Fibroblast of skin of left quadriceps (primary cell): ENCODE data around the gene OXA1L.
"Not testable (repeated sequence)": the region's sequence is repeated elsewhere in the genome, so short reads cannot be mapped to it uniquely, and the experiment has no call there.

Experiments used
- DNase-seq, 2 experiments: peaks; one replicate each; pipeline ENCODE4 v3.0.0-alpha.2; 2013; ENCODE audit warnings: low read depth in 2 of 2

Gene OXA1L

DNA sequence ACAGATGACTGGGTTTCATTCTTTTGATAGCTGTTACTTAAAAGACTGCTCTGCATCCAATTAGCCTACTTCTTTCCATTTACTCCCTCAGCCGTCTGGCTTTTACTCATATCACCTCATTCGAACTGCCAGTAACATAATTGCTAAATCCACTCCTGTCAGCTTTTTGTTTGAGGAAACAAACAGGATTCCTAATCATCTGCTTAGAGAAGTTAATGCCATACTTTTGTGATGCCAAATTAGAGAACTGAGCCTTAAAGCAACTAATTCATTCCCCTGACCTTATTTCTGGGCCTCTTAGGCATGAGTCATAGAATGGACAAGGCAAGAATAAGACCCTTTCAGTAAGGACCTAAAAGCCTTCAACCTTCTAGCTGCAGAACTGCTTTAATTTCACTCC, 2.9 kb downstream of the OXA1L start:
- DNase-seq, result no peak

- DNase-seq, result no peak
These were observed 4.1 kb downstream of the OXA1L start for GRCh38 chr14:22770481-22771187.

- DNase-seq, result no peak
These were observed 6.2 kb downstream of the OXA1L start for GRCh38 chr14:22772725-22773124.

DNA sequence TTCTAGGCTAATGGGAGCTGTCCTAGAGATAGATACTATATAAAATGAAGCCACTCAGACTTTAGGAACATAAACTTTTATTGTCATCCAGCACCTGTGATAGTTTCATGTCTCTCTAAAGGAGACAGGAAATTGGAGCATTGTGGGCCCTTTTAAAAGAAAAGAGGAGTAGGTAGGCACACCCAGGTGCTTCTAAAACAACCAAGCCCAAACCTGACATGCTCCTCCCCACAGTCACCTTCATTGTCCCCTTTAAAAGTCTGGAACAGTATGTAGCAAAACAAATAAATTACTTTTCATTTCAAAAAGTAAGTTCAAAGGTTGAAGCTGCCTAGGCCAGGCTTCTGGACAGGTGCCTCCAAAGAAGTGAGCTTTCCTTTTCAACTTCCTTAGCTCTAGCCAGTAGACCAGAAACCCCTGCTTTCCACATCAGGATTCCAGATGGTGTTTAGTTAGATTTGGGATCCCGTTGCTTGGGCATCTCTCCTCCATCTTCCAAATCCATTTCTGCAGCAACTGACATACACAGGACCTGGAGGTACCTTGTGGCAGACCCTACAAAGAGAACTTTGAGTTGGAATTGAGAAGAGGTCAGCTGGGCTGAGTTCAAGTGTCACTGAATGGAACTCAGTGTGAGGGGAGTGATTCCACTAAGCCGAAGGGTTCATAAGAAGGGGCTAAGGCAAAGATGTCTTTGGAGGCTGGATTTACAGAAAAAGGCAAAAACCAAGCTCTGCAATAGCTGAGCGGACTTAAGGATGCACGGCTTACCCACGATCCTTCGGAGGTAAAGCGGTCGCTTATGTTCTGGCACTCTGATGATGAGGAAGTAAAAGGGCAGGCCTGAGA, 6.9 kb downstream of the OXA1L start:
- DNase-seq, result no peak

DNA sequence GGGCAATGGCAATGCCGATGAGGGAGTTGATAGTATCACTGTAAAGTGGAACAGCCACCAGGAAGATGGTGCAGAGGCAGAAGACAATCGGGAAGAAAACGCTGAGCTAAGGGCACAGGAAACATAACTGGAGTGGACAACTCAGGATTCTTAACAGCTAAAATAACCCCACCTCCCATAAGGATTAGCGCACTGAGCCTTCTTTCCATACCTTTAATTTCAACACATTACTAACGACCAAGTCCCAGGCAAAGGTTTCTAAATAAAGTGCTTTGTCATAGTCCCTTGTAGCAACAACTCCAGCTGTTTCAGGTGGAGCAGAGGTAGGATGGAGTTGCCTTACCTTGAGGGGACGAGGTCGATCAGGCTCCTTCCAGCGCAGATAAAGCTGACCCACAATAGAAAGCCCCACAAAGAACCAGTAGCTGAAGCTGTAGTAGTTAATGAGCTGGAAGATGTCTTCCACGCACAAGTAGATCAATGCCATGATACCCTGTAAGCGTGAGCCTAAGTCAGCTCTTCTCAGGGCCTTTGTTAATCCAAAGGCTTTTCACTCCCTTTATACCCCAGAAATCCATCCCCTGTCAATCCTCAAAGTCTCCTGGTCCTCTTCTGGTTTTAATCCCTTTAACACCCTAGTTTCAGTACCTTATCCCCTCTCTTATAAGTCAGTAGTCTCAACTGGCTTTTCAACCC, 7.7 kb downstream of the OXA1L start:
- DNase-seq, result no peak

DNA sequence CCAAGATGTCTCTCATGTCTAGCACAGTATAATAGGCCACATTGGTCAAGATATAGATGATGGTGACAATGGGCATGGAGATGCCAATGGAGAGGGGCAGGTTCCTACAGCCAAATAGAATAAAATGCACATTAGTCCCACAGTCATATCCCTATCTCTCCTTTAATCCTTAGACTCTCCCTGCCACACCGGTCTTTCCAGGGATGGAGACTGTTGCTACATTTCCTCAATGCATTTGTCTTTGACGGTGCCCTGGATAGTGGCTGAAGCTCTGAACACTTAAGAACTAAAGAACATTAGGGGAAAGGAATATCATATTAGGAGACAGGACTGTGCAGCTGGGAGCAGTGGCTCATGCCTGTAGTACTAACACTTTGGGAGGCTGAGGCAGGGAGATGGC, 9.7 kb downstream of the OXA1L start:
- DNase-seq, result no peak

DNA sequence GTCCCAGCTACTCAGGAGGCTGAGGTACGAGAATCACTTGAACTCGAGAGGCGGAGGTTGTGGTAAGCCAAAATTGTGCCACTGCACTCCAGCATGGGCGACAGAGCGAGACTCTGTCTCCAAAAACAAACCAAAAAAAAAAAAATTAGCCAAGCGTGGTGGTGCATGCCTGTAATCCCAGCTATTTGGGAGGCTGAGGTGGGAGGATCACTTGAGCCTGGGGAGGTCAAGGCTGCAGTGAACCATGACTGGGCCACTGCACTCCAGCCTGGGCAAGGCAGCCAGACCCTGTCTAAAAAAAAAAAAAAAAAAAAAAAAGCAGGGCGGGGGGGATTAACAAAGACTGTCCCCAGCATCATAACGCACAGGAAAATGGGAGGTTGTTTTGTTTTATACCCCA, 10.4 kb downstream of the OXA1L start:
- not testable (repeated sequence) for DNase-seq

DNA sequence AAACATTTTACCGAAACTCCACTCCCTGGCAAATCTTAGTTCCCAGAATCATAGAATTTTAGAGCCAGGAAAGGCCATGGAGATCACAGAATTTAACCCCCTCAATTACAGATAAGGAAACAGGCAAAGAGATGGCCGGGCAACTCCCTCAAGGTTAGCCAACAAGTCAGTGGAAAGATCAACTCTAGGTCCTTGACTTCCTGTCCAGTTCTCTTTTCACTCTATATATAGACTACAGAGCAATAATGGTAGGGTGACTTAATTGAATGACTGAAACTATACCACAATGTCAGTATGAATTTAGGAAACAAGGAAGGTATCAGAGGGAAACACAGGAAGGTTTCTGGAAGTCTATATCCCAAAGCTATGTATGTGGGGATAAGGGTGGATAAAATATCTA, 11.6 kb downstream of the OXA1L start:
- no peak for DNase-seq

DNA sequence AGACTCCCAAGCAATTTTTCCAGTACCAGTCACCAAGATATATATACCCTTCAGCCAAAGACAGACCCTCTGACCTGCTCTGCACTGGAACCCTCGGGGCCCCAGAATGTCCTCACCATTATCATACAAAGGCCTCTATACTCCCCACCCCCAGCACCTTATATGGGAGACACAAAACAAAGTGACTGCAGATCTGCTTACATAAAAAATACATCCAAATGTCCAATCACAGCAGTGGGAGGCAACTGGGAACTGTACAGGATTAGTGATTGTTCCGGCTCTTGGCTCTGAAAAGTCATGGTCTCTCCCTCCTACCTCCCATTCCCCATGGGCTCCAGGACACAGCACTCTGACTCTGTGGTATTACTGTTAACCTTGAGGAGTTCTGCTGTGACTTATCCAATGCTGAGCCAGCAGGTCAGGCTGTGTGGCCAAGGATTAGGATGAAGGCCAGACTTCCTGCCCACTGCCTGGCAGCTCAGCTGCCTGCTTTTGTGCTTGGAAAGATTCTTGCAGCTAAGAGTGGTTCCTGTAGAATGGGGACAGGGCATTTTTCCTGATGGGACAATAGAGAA, 13.7 kb downstream of the OXA1L start:
- no peak for DNase-seq

GRCh38 chr14:22780941-22781300, 14.4 kb downstream of the OXA1L start:
- DNase-seq, result no peak

GRCh38 chr14:22781301-22781991, 15.0 kb downstream of the OXA1L start:
- DNase-seq, result peak in 1 of 2 experiments; percentile 4

DNA sequence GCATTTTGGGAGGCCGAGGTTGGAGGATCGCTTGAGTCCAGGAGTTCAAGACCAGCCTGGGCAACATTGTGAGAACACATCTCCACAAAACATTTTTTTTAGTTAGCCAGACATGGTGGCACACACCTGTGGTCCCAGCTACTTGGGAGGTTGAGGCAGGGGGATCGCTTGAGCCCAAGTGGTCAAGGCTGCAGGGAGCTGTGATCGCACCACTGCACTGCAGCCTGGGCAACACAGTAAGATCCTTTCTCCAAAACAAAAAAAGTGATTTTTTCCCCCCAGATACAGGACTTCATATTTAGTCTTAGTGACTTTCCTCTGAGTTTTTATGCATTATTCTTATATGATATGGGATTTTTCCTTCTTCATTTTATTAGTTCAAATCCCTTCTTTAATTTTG, 20.2 kb downstream of the OXA1L start:
- no peak for DNase-seq

DNA sequence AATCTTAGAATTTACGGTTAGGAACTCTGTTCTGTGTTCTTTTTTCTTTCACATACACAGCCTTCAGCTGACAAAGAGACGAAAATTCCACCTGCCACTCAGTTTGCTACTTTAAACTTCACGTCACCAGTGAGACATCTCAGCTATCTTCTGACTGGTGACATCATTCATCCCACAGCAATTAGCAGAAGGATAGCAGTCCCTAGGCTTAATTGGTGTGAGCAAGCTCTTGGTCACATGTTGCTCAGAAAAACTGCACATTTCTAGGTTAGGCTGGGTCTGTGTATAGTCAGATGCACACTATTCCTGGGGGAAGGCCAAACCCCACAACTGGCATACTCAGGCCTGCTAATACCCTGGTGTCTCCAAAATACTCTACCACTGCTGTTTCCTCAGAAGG, 24.8 kb downstream of the OXA1L start:
- no peak for DNase-seq

DNA sequence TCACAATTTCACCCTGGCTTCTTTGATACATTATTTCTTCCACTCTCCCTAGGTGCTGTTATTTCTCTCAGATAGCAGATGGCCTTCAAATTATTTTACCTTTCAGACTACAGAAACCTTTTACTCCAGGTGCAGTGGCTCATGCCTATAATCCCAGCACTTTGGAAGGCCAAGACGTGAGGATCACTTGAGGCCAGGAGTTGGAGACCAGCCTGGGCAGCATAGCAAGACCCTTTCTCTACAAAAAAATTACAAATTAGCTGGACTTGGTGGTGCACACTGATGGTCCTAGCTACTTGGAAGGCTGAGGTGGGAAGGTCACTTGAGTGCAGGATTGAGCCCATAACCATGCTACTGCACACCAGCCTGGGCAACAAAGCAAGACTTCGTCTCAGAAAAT, 25.7 kb downstream of the OXA1L start:
- no peak for DNase-seq

GRCh38 chr14:22793550-22793949, 27.1 kb downstream of the OXA1L start:
- not testable (repeated sequence) for DNase-seq

GRCh38 chr14:22793976-22794375, 27.5 kb downstream of the OXA1L start:
- DNase-seq, result no peak

- DNase-seq, result no peak
These were observed 28.1 kb downstream of the OXA1L start for GRCh38 chr14:22794551-22794951.

- no peak for DNase-seq
These were observed 29.7 kb downstream of the OXA1L start for GRCh38 chr14:22796087-22796707.

DNA sequence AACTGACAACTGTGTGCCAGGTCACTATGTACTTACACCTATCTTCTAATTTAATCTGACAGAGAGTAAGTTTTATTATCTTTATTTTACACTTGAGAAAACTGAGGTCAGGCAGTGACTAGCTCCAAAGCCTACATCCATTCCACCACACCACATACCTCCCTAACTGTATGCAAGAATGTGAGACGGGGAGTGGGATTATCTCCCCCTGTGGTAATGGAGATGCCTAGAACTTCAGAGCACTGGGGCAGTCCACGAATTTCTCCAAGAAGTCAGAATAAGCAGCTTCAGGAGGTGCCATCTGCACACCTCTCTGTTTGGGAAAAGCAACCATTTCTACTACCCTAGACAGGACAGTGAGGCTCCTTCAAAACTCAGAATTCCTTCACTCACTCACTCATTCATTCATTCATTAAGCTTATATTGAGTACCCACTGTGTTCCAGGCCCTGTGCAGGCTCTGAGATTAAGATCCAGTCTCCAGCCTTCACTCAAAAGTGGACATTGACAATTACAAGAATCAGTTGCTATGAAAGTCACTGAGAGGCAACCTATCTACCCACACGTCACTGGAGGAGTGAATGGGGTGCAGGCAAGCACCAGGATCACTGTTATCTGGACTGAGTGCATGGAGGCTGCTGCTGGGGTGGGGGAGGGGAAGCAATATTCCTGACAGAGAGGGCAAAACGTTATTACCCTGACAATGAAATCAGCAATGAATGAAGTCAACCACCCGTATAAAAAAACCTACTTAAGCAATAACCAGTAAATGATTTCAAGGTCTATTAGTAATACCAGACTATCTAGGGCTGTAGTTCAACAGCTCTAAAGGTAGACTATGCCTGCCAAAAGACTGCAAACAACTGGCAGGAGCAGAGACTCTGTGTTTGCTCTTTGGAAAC, 30.8 kb downstream of the OXA1L start:
- no peak for DNase-seq

- DNase-seq, result no peak
These were observed 32.0 kb downstream of the OXA1L start for GRCh38 chr14:22798528-22798927.
